Gastroesophageal sphincter (tissue), 4 donors: ENCODE data around the gene IQGAP3. TPM values are rescaled to one million over a fixed set of nuclear protein-coding genes. Genes with fewer than 3 reads are reported as not detected.

Experiments used
- ATAC-seq: fragments of 150-250 bp; one replicate; pipeline ENCODE4 v1.9.1; 2016; ENCODE audit warnings: mild to moderate bottlenecking, moderate library complexity
- H3K27ac ChIP-seq, 4 donors: fragments of 200-600 bp; sonication (generic) in 3 of 4; 1 replicate in 3 of 4; 2 replicates in 1 of 4; pipeline ENCODE4 v1.5.1; 2016 to 2019
- H3K27me3 ChIP-seq: fragments of 200-600 bp; sonication (generic); one replicate; pipeline ENCODE4 v1.5.1; 2019
- H3K36me3 ChIP-seq, 2 donors: fragments of 200-600 bp; sonication (generic); one replicate each; pipeline ENCODE4 v1.5.1; 2019; ENCODE audit warnings: control low read depth in 1 of 2
- H3K4me1 ChIP-seq, 3 donors: fragments of 200-600 bp; sonication (generic); 1 replicate in 2 of 3; 2 replicates in 1 of 3; pipeline ENCODE4 v1.5.1; 2016 to 2019; ENCODE audit warnings: control low read depth in 2 of 3
- H3K4me3 ChIP-seq, 2 donors: fragments of 200-600 bp; sonication (generic); one replicate each; pipeline ENCODE4 v1.5.1; 2019; ENCODE audit warnings: mild to moderate bottlenecking in 1 of 2, moderate library complexity in 1 of 2
- H3K9me3 ChIP-seq, 3 donors: fragments of 200-600 bp; sonication (generic); one replicate each; pipeline ENCODE4 v1.5.1; 2017 to 2019; ENCODE audit warnings: control low read depth in 2 of 3
- EP300 ChIP-seq: sonication (generic); formaldehyde crosslinking; IDR thresholded peaks from one replicate; pipeline ENCODE4 v1.6.1; 2017; ENCODE audit warnings: antibody characterized with exemption, mild to moderate bottlenecking
- POLR2A ChIP-seq, 2 donors: fragments of 450-650 bp; IDR thresholded peaks; one replicate each; pipeline ENCODE4 v1.6.1; 2017; ENCODE audit warnings: antibody characterized with exemption in 2 of 2, mild to moderate bottlenecking in 2 of 2, moderate library complexity in 1 of 2
- POLR2AphosphoS5 ChIP-seq: sonication (generic); formaldehyde crosslinking; IDR thresholded peaks from one replicate; pipeline ENCODE4 v1.6.1; 2017; ENCODE audit warnings: antibody characterized with exemption
- WGBS, 2 donors: methylation state at CpG; one replicate each; pipeline ENCODE4 v1.1.5; 2018; ENCODE audit warnings: low coverage in 1 of 2; 5-methylcytosine and 5-hydroxymethylcytosine counted together
- total RNA-seq, 4 donors: library from RNA; depleted of rRNA; stranded (reverse); fragments of >200 nt; gene quantifications; one replicate each; pipeline ENCODE4 v1.1.0, GENCODE V29; 2016
- TF ChIP-seq, protein P1 (sequence below), 4 experiments: fragments of 200-600 bp in 2 of 4; fragments of 450-650 bp in 2 of 4; sonication (generic) in 1 of 4; IDR thresholded peaks; one replicate each; pipeline ENCODE4 v1.5.1; 2017 to 2019; ENCODE audit warnings: antibody characterized with exemption in 4 of 4, mild to moderate bottlenecking in 2 of 4, moderate library complexity in 2 of 4

Gene IQGAP3
- total RNA-seq, 4 donors from 2014 or later: 0.27 to 0.58 (median 0.42) TPM; not detected in 1

GRCh38 chr1:156584813-156585212, 12.4 kb upstream of the IQGAP3 start:
- Histone ChIP-seq H3K27me3 (no peaks in the 10 kb centered on the region), H3K36me3 (no peaks in the 10 kb centered on the region), H3K27ac (no peak overlapping the region), H3K9me3 (no peaks in the 10 kb centered on the region), H3K4me1 (peaks cover 0 to 11% (median 0%) of the 10 kb centered on the region in 3 donors), H3K4me3 (no peak overlapping the region)
- TF ChIP-seq POLR2AphosphoS5: no peak
- TF ChIP-seq POLR2A (IDR thresholded peaks at IDR 0.05): no peak
- no peak for TF ChIP-seq EP300
- TF ChIP-seq, protein P1, sequence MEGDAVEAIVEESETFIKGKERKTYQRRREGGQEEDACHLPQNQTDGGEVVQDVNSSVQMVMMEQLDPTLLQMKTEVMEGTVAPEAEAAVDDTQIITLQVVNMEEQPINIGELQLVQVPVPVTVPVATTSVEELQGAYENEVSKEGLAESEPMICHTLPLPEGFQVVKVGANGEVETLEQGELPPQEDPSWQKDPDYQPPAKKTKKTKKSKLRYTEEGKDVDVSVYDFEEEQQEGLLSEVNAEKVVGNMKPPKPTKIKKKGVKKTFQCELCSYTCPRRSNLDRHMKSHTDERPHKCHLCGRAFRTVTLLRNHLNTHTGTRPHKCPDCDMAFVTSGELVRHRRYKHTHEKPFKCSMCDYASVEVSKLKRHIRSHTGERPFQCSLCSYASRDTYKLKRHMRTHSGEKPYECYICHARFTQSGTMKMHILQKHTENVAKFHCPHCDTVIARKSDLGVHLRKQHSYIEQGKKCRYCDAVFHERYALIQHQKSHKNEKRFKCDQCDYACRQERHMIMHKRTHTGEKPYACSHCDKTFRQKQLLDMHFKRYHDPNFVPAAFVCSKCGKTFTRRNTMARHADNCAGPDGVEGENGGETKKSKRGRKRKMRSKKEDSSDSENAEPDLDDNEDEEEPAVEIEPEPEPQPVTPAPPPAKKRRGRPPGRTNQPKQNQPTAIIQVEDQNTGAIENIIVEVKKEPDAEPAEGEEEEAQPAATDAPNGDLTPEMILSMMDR (IDR thresholded peaks at IDR 0.05): no peak
- WGBS, 2 donors: 35 to 46% methylated on average over 4 to 5 of the region's 11 CpGs
- ATAC-seq: no peak

GRCh38 chr1:156583821-156584622, 11.7 kb upstream of the IQGAP3 start:
- H3K36me3 ChIP-seq: no peaks in the 10 kb centered on the region
- no peaks in the 10 kb centered on the region for H3K9me3 ChIP-seq
- H3K27ac ChIP-seq: no peak overlapping the region
- peaks cover 0 to 11% (median 0%) of the 10 kb centered on the region in 3 donors for H3K4me1 ChIP-seq
- no peaks in the 10 kb centered on the region for H3K27me3 ChIP-seq
- TF ChIP-seq, protein P1 (IDR thresholded peaks at IDR 0.05): peak; percentile 92 to 98 (median 93)
- TF ChIP-seq POLR2AphosphoS5: no peak
- H3K4me3 ChIP-seq: no peak overlapping the region
- ATAC-seq: peak; percentile 48
- WGBS, 2 donors: 31 to 42% methylated on average over 12 to 16 of the region's 20 CpGs

DNA sequence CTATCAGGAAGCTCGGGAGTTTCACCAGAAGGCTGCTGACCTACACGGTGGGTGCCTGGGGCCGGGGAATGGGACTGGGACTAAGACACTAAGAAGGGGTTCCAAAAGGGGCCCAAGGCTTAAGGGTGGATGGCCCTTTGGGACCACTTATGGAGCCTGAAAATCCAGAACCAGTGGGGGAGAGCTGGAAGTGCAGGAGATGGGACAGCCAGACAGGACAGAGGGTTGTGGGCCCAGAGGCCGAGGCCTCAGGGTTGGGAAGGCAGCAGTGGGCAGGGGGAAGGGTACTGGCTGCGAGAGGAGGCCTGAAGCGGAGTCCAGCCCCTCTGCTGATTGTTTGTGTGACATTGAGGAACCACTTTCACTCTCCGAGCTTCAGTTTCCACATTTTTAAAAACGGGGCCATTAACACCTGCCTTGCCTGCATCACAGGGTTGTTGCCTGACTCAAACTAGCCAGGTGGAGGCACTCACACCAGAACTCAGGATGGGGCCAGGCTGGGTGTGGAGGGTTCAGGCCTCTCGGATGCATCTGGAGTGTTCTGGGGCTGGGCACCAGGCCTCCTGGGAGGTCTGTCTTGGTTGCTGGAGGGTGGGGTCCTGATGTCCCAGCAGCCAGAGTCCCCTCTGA, 10.1 kb upstream of the IQGAP3 start:
- ATAC-seq: no peak

GRCh38 chr1:156581661-156582387, 9.5 kb upstream of the IQGAP3 start:
- ATAC-seq: no peak
- Histone ChIP-seq H3K27ac (no peak overlapping the region), H3K27me3 (no peaks in the 10 kb centered on the region), H3K9me3 (no peaks in the 10 kb centered on the region), H3K36me3 (no peaks in the 10 kb centered on the region), H3K4me1 (peaks cover 0 to 11% (median 0%) of the 10 kb centered on the region in 3 donors), H3K4me3 (no peak overlapping the region)
- 80% methylated on average over 1 of the region's 21 CpGs; no CpG with 5 or more reads in 1 of the 2 donors for WGBS, 2 donors
- TF ChIP-seq, protein P1 (IDR thresholded peaks at IDR 0.05): no peak
- TF ChIP-seq EP300 (no peak), POLR2AphosphoS5 (no peak), POLR2A (IDR thresholded peaks at IDR 0.05) (no peak)

More for the DNA sequence above, 10.1 kb upstream of the IQGAP3 start:
- WGBS, 2 donors: no CpG with 5 or more reads among the region's 9 CpGs
- Histone ChIP-seq H3K4me1 (peaks cover 0 to 11% (median 0%) of the 10 kb centered on the region in 3 donors), H3K27ac (no peak overlapping the region), H3K4me3 (no peak overlapping the region), H3K9me3 (no peaks in the 10 kb centered on the region), H3K27me3 (no peaks in the 10 kb centered on the region), H3K36me3 (no peaks in the 10 kb centered on the region)
- TF ChIP-seq POLR2AphosphoS5 (no peak), POLR2A (IDR thresholded peaks at IDR 0.05) (no peak), EP300 (no peak)
- TF ChIP-seq, protein P1 (IDR thresholded peaks at IDR 0.05): no peak
